ENCODE measurements around the gene HECA. TPM values are rescaled to one million over a fixed set of nuclear protein-coding genes. Genes with fewer than 3 reads are reported as not detected.

Gene HECA
- total and polyA plus RNA-seq, 2 of the 8 experiments (the other 6 are each of a cell fraction or from before 2014, with no cell fraction given): 2.4 to 9.2 TPM

GRCh38 chr6:139142262-139142661 lies 7.4 kb downstream of the HECA start:
- H3K23ac ChIP-seq (ENCODE audit: insufficient read length): no peak overlapping the region
- peaks cover 7% of the 10 kb centered on the region; the same call in 1 of the 2 replicates for H3K79me1 ChIP-seq (ENCODE audit: low read depth, low read length)
- peaks cover 0 to 20% of the 10 kb centered on the region in 2 experiments; a peak in 2 of 4 replicates for H3K79me2 ChIP-seq (ENCODE audit: control insufficient read depth in 1 of 2, insufficient read depth in 2 of 2, low read length in 2 of 2)
- no peak overlapping the region for H2BK5ac ChIP-seq (ENCODE audit: low read depth, low read length)
- POLR2A ChIA-PET (ENCODE audit: partially characterized antibody): no interaction called here
- TF ChIP-seq ASH2L (IDR thresholded peaks at IDR 0.05; ENCODE audit: low read length): no peak
- TF ChIP-seq TCF12 (IDR thresholded peaks at IDR 0.05; ENCODE audit: low read depth, low read length): no peak
- TF ChIP-seq FOSL1 (IDR thresholded peaks at IDR 0.05; ENCODE audit: insufficient read depth, low read depth, low read length): no peak
- no peak for TF ChIP-seq GTF2F1 (IDR thresholded peaks at IDR 0.05; ENCODE audit: borderline replicate concordance, low read depth, low read length)
- no peak for TF ChIP-seq RXRA (IDR thresholded peaks at IDR 0.05; ENCODE audit: insufficient read depth, low read depth, low read length)
- no peak for TF ChIP-seq SP1 (IDR thresholded peaks at IDR 0.05; ENCODE audit: low read depth, low read length)
- TF ChIP-seq TAF7 (optimal IDR thresholded peaks at IDR 0.05; ENCODE audit: borderline replicate concordance, low read depth, low read length): no peak
- no peak for TF ChIP-seq HDAC2 (IDR thresholded peaks at IDR 0.05; ENCODE audit: borderline replicate concordance in 1 of 2, low read depth in 2 of 2, low read length in 2 of 2)
- TF ChIP-seq TEAD4 (IDR thresholded peaks at IDR 0.05; ENCODE audit: low read depth, low read length): no peak
- no peak for TF ChIP-seq KDM5A (IDR thresholded peaks at IDR 0.05; ENCODE audit: low read length)
- TF ChIP-seq SAP30 (IDR thresholded peaks at IDR 0.05; ENCODE audit: insufficient read depth, insufficient replicate concordance, low read length): no peak
- TF ChIP-seq PHF8 (conservative IDR thresholded peaks at IDR 0.05; ENCODE audit: low read depth, low read length): no peak
- TF ChIP-seq CTBP2 (IDR thresholded peaks at IDR 0.05; ENCODE audit: borderline replicate concordance, insufficient read depth, insufficient read length, low read length): no peak
- H4K8ac ChIP-seq (ENCODE audit: extremely low read depth, insufficient read depth, low read length): no peak overlapping the region
- H3K27me3 ChIP-seq (replicated peaks in 1 of 4; ENCODE audit: control insufficient read depth in 3 of 4, extremely low read depth in 1 of 4, insufficient read depth in 3 of 4, low read length in 3 of 4): no peaks in the 10 kb centered on the region
- H3K4me2 ChIP-seq (ENCODE audit: insufficient read depth in 1 of 2, low read depth in 2 of 2, low read length in 2 of 2): no peak overlapping the region
- 94% methylated on average over 3 of the region's 3 CpGs; no CpG with 5 or more reads in 1 of the 2 experiments for WGBS, 2 experiments (ENCODE audit: extremely low coverage in 1 of 2, insufficient coverage in 1 of 2, insufficient read length in 1 of 2, insufficient replicate concordance in 2 of 2, low coverage in 1 of 2, low lambda C conversion rate in 2 of 2, missing lambda C conversion rate in 1 of 2)
- no peak overlapping the region for H3K18ac ChIP-seq (ENCODE audit: extremely low read depth, low read length)
- H3K27ac ChIP-seq (ENCODE audit: low read depth, low read length): no peak overlapping the region
- FAIRE-seq (no peak), DNase-seq (ENCODE audit: low read depth in 1 of 2, low spot score in 2 of 2) (no peak)
- H2BK120ac ChIP-seq (replicated peaks; ENCODE audit: low read depth, low read length): no peak overlapping the region
- no peak overlapping the region for H2AK5ac ChIP-seq (ENCODE audit: low read depth, low read length)
- no peaks in the 10 kb centered on the region for H3K36me3 ChIP-seq (ENCODE audit: control insufficient read depth in 2 of 4, insufficient read depth in 4 of 4, low read length in 3 of 4)
- H2AFZ ChIP-seq (ENCODE audit: low read length): no peak overlapping the region
- H4K20me1 ChIP-seq (replicated peaks in 1 of 2; ENCODE audit: control insufficient read depth in 1 of 2, insufficient read depth in 2 of 2, low read length in 2 of 2): peaks cover 1% of the 10 kb centered on the region in 2 experiments
- no peaks in the 10 kb centered on the region for H3K23me2 ChIP-seq (ENCODE audit: low read depth, low read length)
- H4K91ac ChIP-seq (replicated peaks; ENCODE audit: insufficient read length, low read length): no peak overlapping the region
- H3K4ac ChIP-seq (replicated peaks; ENCODE audit: insufficient read length, low read depth, low read length): no peak overlapping the region
- no peak overlapping the region for H2BK15ac ChIP-seq (ENCODE audit: low read length)
- CTCF ChIA-PET (ENCODE audit: partially characterized antibody): interaction anchor here (1.5 kb wide), 1 partner anchor 17 kb away, joined by 3 read pairs; no protein-coding TSS in a partner anchor
- H3K9me3 ChIP-seq (ENCODE audit: insufficient read depth in 2 of 2, low read depth in 1 of 2, low read length in 1 of 2): no peaks in the 10 kb centered on the region
- H3K14ac ChIP-seq (ENCODE audit: insufficient read length): no peak overlapping the region
- no peak overlapping the region for H4K5ac ChIP-seq (ENCODE audit: insufficient read length, low read depth, low read length)
- H2BK12ac ChIP-seq (ENCODE audit: low read depth, low read length): no peak overlapping the region
- H2BK20ac ChIP-seq (ENCODE audit: low read length): no peak overlapping the region
- H3K4me3 ChIP-seq (ENCODE audit: extremely low read depth in 1 of 4, insufficient read depth in 2 of 4, low read depth in 3 of 4, low read length in 4 of 4): no peak overlapping the region
- H3K9ac ChIP-seq (replicated peaks in 1 of 4; ENCODE audit: extremely low read depth in 1 of 4, low read depth in 3 of 4, low read length in 3 of 4): no peak overlapping the region
- H3K56ac ChIP-seq (replicated peaks; ENCODE audit: insufficient read length, low read depth, low read length): no peak overlapping the region
- H3K4me1 ChIP-seq (replicated peaks in 1 of 4; ENCODE audit: control insufficient read depth in 3 of 4, insufficient read depth in 4 of 4, low read length in 3 of 4): peaks cover 0 to 4% (median 0%) of the 10 kb centered on the region in 4 experiments; a peak in 1 of 7 replicates
